Natural killer cell treated with Interleukin-12 subunit alpha and Interleukin-12 subunit beta and Interleukin-15 and Interleukin-18, amount 100 ng/mL, for 72 hours (primary cell): Measurements from ENCODE around the gene INO80E. TPM values are rescaled to one million over a fixed set of nuclear protein-coding genes. Genes with fewer than 3 reads are reported as not detected.

Source experiments
- ATAC-seq, 2 donors: fragments of 150-1000 bp; cut with Tn5 transposase in 1 of 2; sonication (Bioruptor Pico), chemical (Tn5 transposase) in 1 of 2; 2 replicates each; pipeline ENCODE4 v1.10.0; 2021
- DNase-seq: peaks from one replicate; pipeline ENCODE4 v3.0.0; 2022; ENCODE audit warnings: low spot score
- H3K27ac Mint-ChIP-seq, 2 donors: 1 replicate in 1 of 2; 2 replicates in 1 of 2; pipeline ENCODE4 v1.8.0; 2022; ENCODE audit warnings: mixed read lengths in 2 of 2, mild to moderate bottlenecking in 1 of 2, moderate library complexity in 1 of 2
- H3K27me3 Mint-ChIP-seq, 2 donors: 1 replicate in 1 of 2; 2 replicates in 1 of 2; pipeline ENCODE4 v1.8.0; 2022; ENCODE audit warnings: mixed read lengths in 2 of 2
- H3K36me3 Mint-ChIP-seq: one replicate; pipeline ENCODE4 v1.8.0; 2022; ENCODE audit warnings: mixed read lengths
- H3K4me1 Mint-ChIP-seq, 2 donors: 1 replicate in 1 of 2; 2 replicates in 1 of 2; pipeline ENCODE4 v1.8.0; 2022; ENCODE audit warnings: low read depth in 2 of 2, mixed read lengths in 2 of 2, mild to moderate bottlenecking in 1 of 2
- H3K4me3 Mint-ChIP-seq: one replicate; pipeline ENCODE4 v1.8.0; 2022; ENCODE audit warnings: mixed read lengths
- H3K9me3 Mint-ChIP-seq: 2 replicates; pipeline ENCODE4 v1.8.0; 2022; ENCODE audit warnings: mixed read lengths
- total RNA-seq, 2 donors: library from RNA; stranded (reverse); gene quantifications; one replicate each; pipeline ENCODE4 v1.2.3, GENCODE V29; 2022

INO80E gene
- total RNA-seq, 2 donors from 2014 or later = 101 to 133 TPM

DNA sequence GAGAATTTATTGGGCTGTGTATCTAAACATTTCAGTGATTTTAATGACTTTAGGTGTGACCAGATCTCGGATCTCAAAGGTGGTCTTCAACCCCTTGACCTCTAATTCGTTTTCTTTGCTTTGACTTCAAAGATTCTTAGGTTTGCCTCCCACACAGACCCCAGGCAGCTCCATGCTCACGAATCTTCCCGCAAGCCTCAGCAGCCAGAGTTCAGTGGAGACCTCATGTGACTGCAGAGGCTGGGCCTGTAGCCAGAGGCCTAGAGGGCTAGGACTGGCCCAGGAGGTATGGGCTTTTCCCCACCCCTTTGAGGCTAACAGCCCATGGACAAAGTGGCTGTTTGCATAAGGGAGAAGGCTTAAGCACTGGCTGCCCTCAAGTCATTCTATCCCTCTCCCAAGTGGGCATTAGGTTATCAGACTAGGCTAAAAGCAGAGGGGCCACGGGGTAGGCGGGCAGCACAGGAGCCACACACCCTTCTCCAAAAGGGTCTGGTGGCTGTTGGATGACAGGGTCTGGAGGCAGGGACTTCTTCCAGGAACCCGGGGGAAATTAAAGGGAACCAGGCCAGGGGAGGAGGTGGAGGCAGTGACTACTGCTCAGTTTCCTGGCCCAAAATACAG lies 3.6 kb upstream of the INO80E start:
- Mint-ChIP-seq H3K4me3 (no peak overlapping the region), H3K9me3 (no peaks in the 10 kb centered on the region), H3K27ac (peak overlapping the region in 1 of 2 donors; percentile 61), H3K36me3 (peaks cover 6% of the 10 kb centered on the region), H3K27me3 (no peaks in the 10 kb centered on the region), H3K4me1 (peaks cover 27 to 29% of the 10 kb centered on the region in 2 donors)
- ATAC-seq = no peak
- DNase-seq = no peak

DNA sequence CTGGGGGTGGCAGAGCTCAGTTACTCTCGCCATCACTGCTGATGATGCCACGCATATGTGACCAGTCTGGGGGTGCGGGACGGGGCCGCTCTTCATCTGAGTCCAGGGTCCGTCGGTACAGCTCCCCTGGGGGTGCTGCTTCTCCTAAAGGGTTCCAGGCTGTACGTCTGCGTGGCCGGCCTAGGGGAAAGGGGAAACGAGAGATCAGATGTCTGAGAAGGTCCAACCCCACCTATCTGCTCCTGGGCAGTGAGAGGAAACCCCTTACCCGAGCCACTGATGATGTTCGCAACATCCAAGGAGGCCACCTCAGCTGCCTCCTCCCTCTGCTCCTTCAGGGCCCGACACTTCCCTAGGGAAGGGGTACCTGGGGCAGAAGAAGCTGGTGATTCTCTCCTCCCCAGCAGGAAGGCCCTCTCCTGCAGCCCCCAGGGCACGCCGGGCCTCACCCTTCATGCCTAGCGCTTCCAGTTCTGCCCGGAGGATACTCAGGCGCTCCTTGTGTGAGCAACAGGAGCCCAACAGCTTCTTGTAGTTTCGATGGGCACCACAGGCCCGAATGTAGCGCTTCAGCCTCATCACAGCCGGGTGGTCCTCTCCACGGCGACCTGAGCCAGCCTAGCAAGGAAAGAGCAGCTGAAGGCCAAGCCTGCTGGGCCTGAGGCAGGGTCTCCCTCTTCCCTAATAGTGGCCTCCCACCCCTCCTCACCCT lies 2.7 kb upstream of the INO80E start:
- ATAC-seq (no peak), DNase-seq (peak; percentile 53)
- H3K4me1 Mint-ChIP-seq = peaks cover 29 to 31% of the 10 kb centered on the region in 2 donors
- no peaks in the 10 kb centered on the region for H3K27me3 Mint-ChIP-seq
- no peaks in the 10 kb centered on the region for H3K9me3 Mint-ChIP-seq
- H3K27ac Mint-ChIP-seq = peak overlapping the region; percentile 96 to 98
- H3K4me3 Mint-ChIP-seq = no peak overlapping the region
- H3K36me3 Mint-ChIP-seq = peaks cover 6% of the 10 kb centered on the region

DNA sequence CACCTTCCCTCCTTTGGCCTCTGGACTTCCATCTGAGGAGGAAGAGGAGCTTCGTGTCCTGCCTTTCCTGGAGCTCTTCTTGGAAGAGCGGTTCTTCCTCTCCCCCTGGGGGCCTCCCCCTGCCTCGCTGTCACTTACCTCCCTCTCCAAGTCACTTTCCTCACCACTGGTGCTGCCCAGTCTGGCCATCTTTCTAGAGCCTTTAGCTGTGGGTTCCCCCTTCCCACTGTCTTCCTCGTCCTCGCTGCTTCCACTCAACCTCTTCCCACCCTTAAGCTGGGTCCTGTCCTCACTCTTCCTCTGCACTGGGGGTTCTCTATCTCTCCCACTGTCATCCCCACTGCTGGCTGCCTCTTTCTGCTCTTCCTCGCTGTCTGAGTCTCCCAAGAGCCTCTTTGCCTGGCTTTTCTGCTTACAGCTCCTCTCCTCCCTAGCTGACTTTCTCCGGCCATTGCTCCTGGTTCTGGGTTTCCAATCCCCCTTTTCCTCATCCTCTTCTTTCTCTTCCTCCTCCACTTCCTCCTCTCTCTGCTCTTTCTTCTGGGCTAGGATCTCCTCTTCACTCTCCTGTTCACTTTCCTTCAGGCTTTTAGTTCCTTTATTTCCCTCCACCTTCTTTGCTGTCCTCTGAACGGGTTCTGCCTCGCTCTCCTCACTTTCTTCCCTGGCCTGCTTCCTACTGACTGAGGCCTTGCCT lies 2.0 kb upstream of the INO80E start:
- H3K27ac Mint-ChIP-seq = peak overlapping the region; percentile 96 to 98
- ATAC-seq = no peak
- DNase-seq = peak; percentile 51
- no peaks in the 10 kb centered on the region for H3K9me3 Mint-ChIP-seq
- H3K27me3 Mint-ChIP-seq = no peaks in the 10 kb centered on the region
- peaks cover 2% of the 10 kb centered on the region for H3K36me3 Mint-ChIP-seq
- peak overlapping the region; percentile 97 for H3K4me3 Mint-ChIP-seq
- H3K4me1 Mint-ChIP-seq = peaks cover 27 to 36% of the 10 kb centered on the region in 2 donors

DNA sequence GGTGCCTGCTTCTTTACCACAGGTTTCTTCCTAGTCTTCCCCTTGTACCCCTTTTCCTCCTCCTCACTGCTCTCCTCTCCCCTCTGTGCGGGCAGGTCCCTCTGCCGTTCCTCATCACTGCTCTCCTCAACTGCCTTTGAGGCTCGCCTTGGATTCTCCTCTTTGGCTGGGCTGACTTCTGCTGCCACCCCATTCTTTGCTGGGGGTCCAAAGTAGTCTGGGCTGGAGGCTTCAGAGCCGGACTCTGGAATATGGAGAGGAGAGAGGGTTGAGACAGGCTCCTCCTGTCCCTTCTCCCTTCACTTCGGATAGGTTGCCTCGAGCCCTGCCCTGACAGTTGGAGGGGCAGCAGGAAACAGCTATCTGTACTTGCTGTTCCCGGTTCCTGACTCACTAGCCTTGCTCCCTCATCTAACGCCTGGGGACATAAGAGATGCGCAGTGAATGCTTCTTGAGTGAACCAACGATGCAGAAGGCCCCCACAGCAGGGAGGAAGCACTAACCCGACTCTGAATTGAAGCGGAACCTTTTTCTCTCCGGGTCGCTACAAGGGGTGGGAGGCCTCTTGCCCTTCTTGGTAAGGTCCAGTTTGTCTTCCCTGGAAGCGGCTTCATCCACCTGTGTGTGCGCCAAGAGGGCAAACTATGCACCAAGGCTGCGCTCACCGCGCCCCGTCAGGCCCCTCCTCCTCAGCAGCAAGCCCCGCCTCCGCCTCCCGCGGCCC lies 1.3 kb upstream of the INO80E start:
- ATAC-seq (peak; percentile 51 to 53), DNase-seq (peak; percentile 76)
- H3K9me3 Mint-ChIP-seq = no peaks in the 10 kb centered on the region
- peak overlapping the region; percentile 97 for H3K4me3 Mint-ChIP-seq
- H3K27me3 Mint-ChIP-seq = no peaks in the 10 kb centered on the region
- H3K4me1 Mint-ChIP-seq = peaks cover 25 to 43% of the 10 kb centered on the region in 2 donors
- no peaks in the 10 kb centered on the region for H3K36me3 Mint-ChIP-seq
- peak overlapping the region; percentile 96 to 98 for H3K27ac Mint-ChIP-seq

- Mint-ChIP-seq H3K9me3 (no peaks in the 10 kb centered on the region), H3K4me1 (peaks cover 25 to 44% of the 10 kb centered on the region in 2 donors), H3K27me3 (no peaks in the 10 kb centered on the region), H3K36me3 (no peaks in the 10 kb centered on the region), H3K27ac (peak within 1 kb of the TSS; percentile 96 to 98), H3K4me3 (peak within 1 kb of the TSS; percentile 97)
- DNase-seq (peak; percentile 91), ATAC-seq (peak; percentile 77 to 82)
Observed at GRCh38 chr16:29995324-29995910, 624 bp upstream of the INO80E start, which contains the start of gene HIRIP3. Gene HIRIP3 (minus strand): TSS chr16:29995617. CDS start chr16:29995605, 12 bp downstream.

DNA sequence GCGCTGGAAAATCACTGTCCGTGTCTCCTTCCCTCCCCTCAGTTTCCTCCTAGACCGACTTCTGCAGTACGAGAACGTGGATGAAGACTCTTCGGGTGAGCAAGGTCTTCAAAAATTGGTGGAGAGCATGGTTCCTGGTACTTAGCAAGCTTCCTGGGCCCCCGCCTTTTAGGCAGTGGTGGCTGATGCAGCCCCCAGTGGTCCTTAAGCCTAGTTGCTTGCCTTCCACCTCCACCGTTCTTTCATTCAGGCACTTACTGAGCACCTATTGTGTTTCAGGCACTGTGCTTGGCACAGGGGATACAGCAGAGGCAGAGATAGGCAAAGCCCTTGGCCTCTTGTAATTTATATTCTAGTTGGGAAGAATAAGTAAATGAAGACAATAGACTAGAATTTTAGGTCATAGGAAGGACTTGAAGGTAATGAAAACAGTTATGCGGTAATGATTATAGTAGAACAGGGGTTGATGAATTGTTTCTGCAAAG lies 767 bp downstream of the INO80E start:
- ATAC-seq = no peak
- Mint-ChIP-seq H3K9me3 (no peaks in the 10 kb centered on the region), H3K4me1 (peaks cover 27 to 45% of the 10 kb centered on the region in 2 donors), H3K27ac (peak overlapping the region; percentile 96 to 98), H3K27me3 (no peaks in the 10 kb centered on the region), H3K36me3 (no peaks in the 10 kb centered on the region), H3K4me3 (peak overlapping the region; percentile 97)
- no peak for DNase-seq

- Mint-ChIP-seq H3K27ac (no peak overlapping the region), H3K4me3 (no peak overlapping the region), H3K27me3 (no peaks in the 10 kb centered on the region), H3K36me3 (peaks cover 5% of the 10 kb centered on the region), H3K9me3 (no peaks in the 10 kb centered on the region), H3K4me1 (peaks cover 25 to 43% of the 10 kb centered on the region in 2 donors)
- DNase-seq = no peak
- no peak for ATAC-seq
Observed at GRCh38 chr16:29999605-30000004, 3.6 kb downstream of the INO80E start.

DNA sequence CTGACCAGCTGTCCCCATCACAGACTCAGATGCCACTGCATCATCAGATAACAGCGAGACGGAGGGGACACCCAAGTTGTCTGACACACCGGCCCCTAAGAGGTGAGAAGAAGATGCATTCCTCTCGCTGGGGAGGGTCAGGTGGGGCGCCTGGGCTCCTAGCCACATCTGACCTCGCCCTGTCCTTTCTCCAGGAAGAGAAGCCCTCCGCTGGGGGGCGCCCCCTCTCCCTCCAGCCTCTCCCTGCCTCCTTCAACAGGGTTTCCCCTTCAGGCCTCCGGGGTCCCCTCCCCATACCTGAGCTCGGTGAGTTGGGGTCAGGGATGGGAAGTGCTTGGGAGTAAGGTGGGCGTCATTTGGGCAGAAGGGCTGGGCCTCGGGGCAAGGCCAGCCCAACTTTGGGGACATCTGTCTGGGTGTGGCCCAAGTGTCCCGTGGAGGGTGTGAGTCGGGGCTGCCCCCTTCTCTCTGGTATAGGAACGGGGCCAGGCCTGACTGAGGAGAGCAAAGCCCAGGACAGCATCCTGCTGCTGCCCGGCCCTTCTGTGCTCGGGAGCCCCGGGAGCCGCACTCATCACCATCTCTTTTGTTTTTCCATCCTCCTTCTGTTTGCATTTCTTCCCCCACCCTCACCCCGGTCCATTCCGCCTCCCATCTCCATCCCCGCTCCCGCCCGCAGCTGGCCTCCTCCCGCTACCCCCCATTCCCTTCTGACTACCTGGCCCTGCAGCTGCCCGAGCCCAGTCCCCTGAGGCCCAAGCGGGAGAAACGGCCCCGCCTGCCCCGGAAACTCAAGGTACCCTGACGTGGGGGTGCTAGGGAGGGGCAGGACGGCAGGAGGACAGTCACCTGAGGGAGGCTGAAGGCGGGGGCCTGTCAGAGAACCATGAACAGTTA lies 4.9 kb downstream of the INO80E start:
- Mint-ChIP-seq H3K36me3 (peaks cover 5% of the 10 kb centered on the region), H3K4me1 (peaks cover 20 to 34% of the 10 kb centered on the region in 2 donors), H3K9me3 (no peaks in the 10 kb centered on the region), H3K27me3 (no peaks in the 10 kb centered on the region), H3K27ac (no peak overlapping the region), H3K4me3 (no peak overlapping the region)
- ATAC-seq = no peak
- peak; percentile 60 for DNase-seq

- peak; percentile 51 for DNase-seq
- ATAC-seq = no peak
- Mint-ChIP-seq H3K36me3 (peaks cover 5% of the 10 kb centered on the region), H3K27me3 (no peaks in the 10 kb centered on the region), H3K4me3 (no peak overlapping the region), H3K4me1 (peaks cover 9 to 24% of the 10 kb centered on the region in 2 donors), H3K9me3 (no peaks in the 10 kb centered on the region), H3K27ac (peak overlapping the region; percentile 19 to 70)
Observed at GRCh38 chr16:30002614-30003346, 6.7 kb downstream of the INO80E start.

GRCh38 chr16:30003670-30004423 lies 7.8 kb downstream of the INO80E start:
- Mint-ChIP-seq H3K27me3 (peaks cover 0 to 2% of the 10 kb centered on the region in 2 donors), H3K4me1 (peaks cover 9 to 17% of the 10 kb centered on the region in 2 donors), H3K4me3 (no peak overlapping the region), H3K9me3 (no peaks in the 10 kb centered on the region), H3K27ac (no peak overlapping the region), H3K36me3 (peaks cover 5% of the 10 kb centered on the region)
- ATAC-seq (no peak), DNase-seq (peak; percentile 42)

DNA sequence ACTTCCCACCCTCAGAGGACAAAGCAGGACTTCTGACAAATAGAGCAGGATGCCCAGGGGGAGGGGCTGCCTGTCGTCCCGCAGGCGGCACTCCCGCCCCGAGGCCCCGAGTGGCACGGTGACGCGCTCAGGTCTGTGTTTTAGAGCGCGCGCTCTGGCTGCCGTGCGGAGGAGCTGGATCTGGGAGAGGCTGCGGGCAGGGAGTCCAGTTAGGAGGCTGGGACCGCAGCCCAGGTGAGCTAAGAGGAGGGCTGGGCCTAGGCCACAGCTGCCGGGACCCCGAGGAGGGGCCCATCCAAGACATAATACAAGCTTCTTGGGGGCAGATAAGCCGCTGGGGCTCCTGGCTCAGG lies 8.4 kb downstream of the INO80E start:
- H3K4me1 Mint-ChIP-seq = peaks cover 9 to 11% of the 10 kb centered on the region in 2 donors
- H3K9me3 Mint-ChIP-seq = no peaks in the 10 kb centered on the region
- H3K27me3 Mint-ChIP-seq = peaks cover 0 to 6% of the 10 kb centered on the region in 2 donors
- no peak overlapping the region for H3K4me3 Mint-ChIP-seq
- H3K27ac Mint-ChIP-seq = no peak overlapping the region
- peaks cover 5% of the 10 kb centered on the region for H3K36me3 Mint-ChIP-seq
- DNase-seq = peak; percentile 58
- no peak for ATAC-seq
